Fibroblast of lung (primary cell): ENCODE data around the gene SUGCT. TPM values are rescaled to one million over a fixed set of nuclear protein-coding genes. Genes with fewer than 3 reads are reported as not detected.
A peak's percentile ranks its signal among the peaks of the same experiment; 100 is the strongest.

Experiments used
- DNase-seq, 2 donors: peaks; one replicate each; pipeline versions ENCODE4 v3.0.0 to v3.0.0-alpha.2; 2010; ENCODE audit warnings: low read depth in 2 of 2
- H2AFZ ChIP-seq: 2 replicates; pipeline ENCODE4 v1.5.1; 2012; ENCODE audit warnings: low read length, control low read depth, inconsistent platforms
- H3K27ac ChIP-seq: 2 replicates; pipeline ENCODE4 v1.5.1; 2011; ENCODE audit warnings: low read length, control low read depth; ENCODE audit not compliant: insufficient read depth
- H3K27me3 ChIP-seq: 2 replicates; pipeline ENCODE4 v1.5.1; 2011; ENCODE audit warnings: mild to moderate bottlenecking, low read length; ENCODE audit not compliant: control insufficient read depth, insufficient read depth
- H3K36me3 ChIP-seq: 2 replicates; pipeline ENCODE4 v1.5.1; 2011; ENCODE audit warnings: low read length; ENCODE audit not compliant: control insufficient read depth, insufficient read depth
- H3K4me1 ChIP-seq: 2 replicates; pipeline ENCODE4 v1.5.1; 2011; ENCODE audit warnings: low read length; ENCODE audit not compliant: control insufficient read depth, insufficient read depth; ENCODE audit errors: extremely low read depth
- H3K4me2 ChIP-seq: 2 replicates; pipeline ENCODE4 v1.5.1; 2011; ENCODE audit warnings: low read length, control low read depth; ENCODE audit not compliant: insufficient read depth; ENCODE audit errors: extremely low read depth
- H3K4me3 ChIP-seq, 4 experiments: fragments of 200-600 bp in 1 of 4; sonication (generic) in 1 of 4; replicated peaks in 1 of 4; 2 replicates each; pipeline ENCODE4 v1.5.1; 2011 to 2016; ENCODE audit warnings: low read length in 4 of 4, low read depth in 3 of 4, mild to moderate bottlenecking in 3 of 4, control low read depth in 2 of 4, inconsistent platforms in 1 of 4, mixed read lengths in 1 of 4; ENCODE audit not compliant: insufficient read depth in 1 of 4; ENCODE audit errors: control extremely low read depth in 1 of 4
- H3K79me2 ChIP-seq: 2 replicates; pipeline ENCODE4 v1.5.1; 2012; ENCODE audit warnings: mild to moderate bottlenecking, low read length, inconsistent platforms; ENCODE audit not compliant: control insufficient read depth, insufficient read depth
- H3K9ac ChIP-seq: 2 replicates; pipeline ENCODE4 v1.5.1; 2011; ENCODE audit warnings: mild to moderate bottlenecking, low read length, control low read depth; ENCODE audit not compliant: insufficient read depth
- H3K9me3 ChIP-seq: 2 replicates; pipeline ENCODE4 v1.5.1; 2012; ENCODE audit warnings: low read depth, low read length; ENCODE audit not compliant: control insufficient read depth, insufficient read depth
- H4K20me1 ChIP-seq: 2 replicates; pipeline ENCODE4 v1.5.1; 2011; ENCODE audit warnings: low read length; ENCODE audit not compliant: control insufficient read depth, insufficient read depth; ENCODE audit errors: extremely low read depth
- CTCF ChIP-seq, 2 donors: IDR thresholded peaks in 1 of 2; conservative IDR thresholded peaks in 1 of 2; 1 replicate in 1 of 2; 2 replicates in 1 of 2; pipeline ENCODE4 v1.5.1; 2011 to 2012; ENCODE audit warnings: low read length in 2 of 2, control low read depth in 1 of 2, inconsistent platforms in 1 of 2, low read depth in 1 of 2, mild to moderate bottlenecking in 1 of 2
- EZH2 ChIP-seq: IDR thresholded peaks from 2 replicates; pipeline ENCODE4 v1.5.1; 2012; ENCODE audit warnings: low read length, control low read depth, mild to moderate bottlenecking; ENCODE audit errors: missing control alignments
- polyA plus RNA-seq, 2 donors: library from polyadenylated mRNA; depleted of rRNA in 1 of 2; stranded (reverse) in 1 of 2; unstranded in 1 of 2; fragments of >200 nt; gene quantifications; 2 replicates each; pipeline ENCODE4 v1.2.1, GENCODE V29; 2011 to 2012; ENCODE audit warnings: missing spikeins in 1 of 2
- total RNA-seq: library from RNA; depleted of rRNA; stranded (reverse); fragments of >200 nt; gene quantifications from 2 replicates; pipeline ENCODE4 v1.2.1, GENCODE V29; 2014

The SUGCT gene
- total and polyA plus RNA-seq, 2 donors (not counting 1 experiment from before 2014, with no cell fraction given), result 8.4 to 16.5 TPM

DNA sequence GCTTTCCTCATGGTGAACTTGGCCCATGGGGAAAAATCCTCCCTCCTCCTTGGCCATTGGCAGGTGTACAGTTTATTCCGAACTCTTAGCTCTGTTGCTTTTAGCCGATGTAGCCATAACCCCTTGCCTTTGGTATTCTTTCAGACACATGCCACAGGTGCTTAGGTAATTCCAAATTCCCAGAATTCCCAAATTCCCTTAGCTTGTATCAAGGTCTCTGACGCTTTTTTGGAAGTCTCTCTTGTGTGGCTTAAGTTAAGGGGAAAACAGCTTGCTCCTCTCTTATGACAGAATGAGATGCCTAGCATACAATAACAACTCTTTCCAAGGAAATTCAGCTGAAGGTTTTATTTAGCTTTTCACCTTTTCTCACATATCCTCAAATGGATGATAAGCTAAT, 68.0 kb downstream of the SUGCT start:
- TF ChIP-seq EZH2 (no peak), CTCF (conservative IDR thresholded peaks at IDR 0.05 in 1 of 2, IDR thresholded peaks at IDR 0.05 in 1 of 2; ENCODE audit: low read depth in 1 of 2, low read length in 2 of 2) (no peak)
- Histone ChIP-seq H3K4me1 (no peaks in the 10 kb centered on the region), H3K27me3 (no peaks in the 10 kb centered on the region), H3K9me3 (no peaks in the 10 kb centered on the region), H2AFZ (no peak overlapping the region), H3K4me2 (no peak overlapping the region), H3K4me3 (no peak overlapping the region), H3K36me3 (no peaks in the 10 kb centered on the region), H4K20me1 (no peaks in the 10 kb centered on the region), H3K9ac (no peak overlapping the region), H3K79me2 (no peaks in the 10 kb centered on the region), H3K27ac (no peak overlapping the region)
- DNase-seq, result peak in 1 of 2 donors; percentile 78

DNA sequence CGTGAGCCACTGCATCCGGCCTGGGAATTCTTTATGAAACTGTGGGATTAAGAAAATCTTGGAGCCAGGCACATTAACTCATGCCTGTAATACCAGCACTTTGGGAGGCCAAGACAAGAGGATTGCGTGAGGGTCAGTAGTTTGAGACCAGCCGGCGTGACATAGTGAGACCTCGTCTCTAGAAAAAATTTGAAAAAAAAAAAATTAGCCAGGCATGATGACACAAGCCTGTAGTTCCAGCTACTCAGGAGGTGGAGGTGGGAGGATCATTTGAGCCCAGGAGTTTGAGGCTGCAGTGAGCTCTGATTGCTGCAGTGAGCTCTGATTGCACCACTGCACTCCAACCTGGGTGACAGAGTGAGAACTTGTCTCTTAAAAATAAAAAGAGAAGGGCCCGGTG, 69.8 kb downstream of the SUGCT start:
- H3K4me3 ChIP-seq, result no peak overlapping the region
- DNase-seq, result no peak
- H3K9ac ChIP-seq, result no peak overlapping the region
- no peak overlapping the region for H2AFZ ChIP-seq
- no peaks in the 10 kb centered on the region for H4K20me1 ChIP-seq
- H3K27me3 ChIP-seq, result no peaks in the 10 kb centered on the region
- H3K27ac ChIP-seq, result no peak overlapping the region
- no peaks in the 10 kb centered on the region for H3K4me1 ChIP-seq
- H3K79me2 ChIP-seq, result no peaks in the 10 kb centered on the region
- no peaks in the 10 kb centered on the region for H3K9me3 ChIP-seq
- no peaks in the 10 kb centered on the region for H3K36me3 ChIP-seq
- TF ChIP-seq CTCF (conservative IDR thresholded peaks at IDR 0.05 in 1 of 2, IDR thresholded peaks at IDR 0.05 in 1 of 2; ENCODE audit: low read depth in 1 of 2, low read length in 2 of 2), result no peak
- TF ChIP-seq EZH2, result no peak
- no peak overlapping the region for H3K4me2 ChIP-seq

DNA sequence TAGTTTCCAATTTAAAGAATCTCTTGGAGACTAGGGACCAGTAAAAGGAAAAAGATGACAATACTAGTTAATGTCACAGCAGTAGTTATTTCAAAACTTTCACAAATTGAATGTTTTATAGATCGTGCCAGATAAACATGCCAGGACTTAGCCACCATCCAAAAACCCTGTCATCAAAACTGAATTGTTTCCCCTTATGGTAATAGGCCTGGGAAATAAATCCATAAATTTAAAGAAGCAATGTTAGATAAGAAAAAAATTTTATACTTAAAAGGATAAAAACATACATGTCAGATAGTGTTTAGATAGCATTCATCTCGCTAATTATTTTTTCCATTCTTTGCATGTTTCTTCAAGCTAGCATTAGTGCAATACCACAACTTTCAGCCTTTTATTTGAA, 71.2 kb downstream of the SUGCT start:
- peak in 1 of 2 donors; percentile 53 for DNase-seq
- no peak for TF ChIP-seq CTCF (conservative IDR thresholded peaks at IDR 0.05 in 1 of 2, IDR thresholded peaks at IDR 0.05 in 1 of 2; ENCODE audit: low read depth in 1 of 2, low read length in 2 of 2)
- TF ChIP-seq EZH2, result no peak

More for the DNA sequence above, 71.2 kb downstream of the SUGCT start:
- no peaks in the 10 kb centered on the region for H3K9me3 ChIP-seq
- no peaks in the 10 kb centered on the region for H3K4me1 ChIP-seq
- no peak overlapping the region for H3K4me3 ChIP-seq
- H3K27me3 ChIP-seq, result no peaks in the 10 kb centered on the region
- no peak overlapping the region for H2AFZ ChIP-seq
- H3K79me2 ChIP-seq, result no peaks in the 10 kb centered on the region
- H3K27ac ChIP-seq, result no peak overlapping the region
- H3K9ac ChIP-seq, result no peak overlapping the region
- H4K20me1 ChIP-seq, result no peaks in the 10 kb centered on the region
- H3K4me2 ChIP-seq, result no peak overlapping the region
- no peaks in the 10 kb centered on the region for H3K36me3 ChIP-seq
